SK-N-MC (cell line): ENCODE data around the gene EDEM1.

Experiments used
- EZH2 ChIP-seq: fragments of 200-600 bp; sonication (generic); IDR thresholded peaks from one replicate; pipeline ENCODE4 v1.6.1; 2017; ENCODE audit warnings: antibody characterized with exemption
- FOXP2 ChIP-seq: optimal IDR thresholded peaks from 2 replicates; pipeline ENCODE3; 2011; ENCODE audit warnings: mild to moderate bottlenecking, moderate library complexity; ENCODE audit not compliant: insufficient read depth; ENCODE audit errors: extremely low read length, control extremely low read depth
- POLR2AphosphoS5 ChIP-seq: IDR thresholded peaks from 2 replicates; pipeline ENCODE4 v1.6.1; 2012; ENCODE audit warnings: mild to moderate bottlenecking, low read depth, low read length, borderline replicate concordance

- TF ChIP-seq POLR2AphosphoS5 (no peak), EZH2 (no peak), FOXP2 (no peak)
Measured at GRCh38 chr3:5145120-5145519, 42.4 kb upstream of the EDEM1 start.
